ENCODE results near the gene MUC4.
"Not testable (repeated sequence)": the region's sequence is repeated elsewhere in the genome, so short reads cannot be mapped to it uniquely, and the experiment has no call there.

DNA sequence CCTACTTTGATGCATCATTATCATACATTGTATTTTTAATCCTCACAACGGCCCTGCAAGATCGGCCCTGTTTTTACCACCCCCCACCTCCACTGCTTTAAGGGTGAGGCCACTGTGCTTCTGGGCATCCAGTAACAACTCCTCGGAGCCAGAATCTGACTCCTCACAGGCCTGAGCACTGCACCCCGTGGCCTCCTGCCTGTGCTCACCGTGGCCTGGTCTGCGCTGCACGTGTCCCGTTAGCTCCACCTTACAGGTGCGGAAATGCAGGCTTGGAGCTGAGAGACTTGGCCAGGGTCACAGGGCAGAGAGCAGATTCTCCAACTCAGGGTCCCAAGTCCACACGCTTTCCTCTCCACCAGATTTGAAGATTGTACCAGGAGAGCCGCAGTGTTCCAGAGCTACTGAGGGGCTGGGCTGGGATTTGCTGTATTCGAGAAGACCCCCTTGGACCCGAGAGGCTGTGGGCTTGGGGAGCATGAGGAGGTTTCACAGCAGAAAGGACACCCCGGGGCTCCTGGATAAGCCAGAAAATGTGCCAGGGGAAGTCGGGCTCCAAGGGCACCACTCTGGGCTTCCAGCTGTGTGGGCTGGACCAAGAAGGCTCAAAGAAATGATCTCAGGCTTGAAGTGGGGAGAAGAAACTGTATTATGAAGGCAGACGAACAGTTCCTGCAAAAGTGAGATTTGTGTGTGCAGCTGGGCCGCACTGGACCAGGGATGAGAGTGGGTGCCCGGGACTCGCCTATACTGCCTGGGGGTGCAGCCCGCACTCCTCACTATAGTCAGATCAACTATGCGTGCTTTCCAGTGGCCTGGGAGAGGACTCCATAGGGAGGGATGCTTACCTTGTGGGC lies 89.4 kb downstream of the MUC4 start:
- TF ChIP-seq, protein P1, sequence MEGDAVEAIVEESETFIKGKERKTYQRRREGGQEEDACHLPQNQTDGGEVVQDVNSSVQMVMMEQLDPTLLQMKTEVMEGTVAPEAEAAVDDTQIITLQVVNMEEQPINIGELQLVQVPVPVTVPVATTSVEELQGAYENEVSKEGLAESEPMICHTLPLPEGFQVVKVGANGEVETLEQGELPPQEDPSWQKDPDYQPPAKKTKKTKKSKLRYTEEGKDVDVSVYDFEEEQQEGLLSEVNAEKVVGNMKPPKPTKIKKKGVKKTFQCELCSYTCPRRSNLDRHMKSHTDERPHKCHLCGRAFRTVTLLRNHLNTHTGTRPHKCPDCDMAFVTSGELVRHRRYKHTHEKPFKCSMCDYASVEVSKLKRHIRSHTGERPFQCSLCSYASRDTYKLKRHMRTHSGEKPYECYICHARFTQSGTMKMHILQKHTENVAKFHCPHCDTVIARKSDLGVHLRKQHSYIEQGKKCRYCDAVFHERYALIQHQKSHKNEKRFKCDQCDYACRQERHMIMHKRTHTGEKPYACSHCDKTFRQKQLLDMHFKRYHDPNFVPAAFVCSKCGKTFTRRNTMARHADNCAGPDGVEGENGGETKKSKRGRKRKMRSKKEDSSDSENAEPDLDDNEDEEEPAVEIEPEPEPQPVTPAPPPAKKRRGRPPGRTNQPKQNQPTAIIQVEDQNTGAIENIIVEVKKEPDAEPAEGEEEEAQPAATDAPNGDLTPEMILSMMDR (IDR thresholded peaks at IDR 0.05; ENCODE audit: insufficient read depth, low read length, poor library complexity, severe bottlenecking) = not testable (repeated sequence)
- not testable (repeated sequence) for TF ChIP-seq EZH2phosphoT487 (conservative IDR thresholded peaks at IDR 0.05; ENCODE audit: low read length)

Data from SU-DHL-6 (cell line).